SW 1271 (cell line): Measurements from ENCODE around the gene GNB4.

Experiments used
- DNase-seq, 2 experiments: peaks; one replicate each; lab custom pipeline; 2025; lab: John Stamatoyannopoulos, UW

GNB4 gene

GRCh38 chr3:179436517-179436916, 14.8 kb downstream of the GNB4 start:
- no peak for DNase-seq

- no peak for DNase-seq
These were observed 18.8 kb downstream of the GNB4 start for GRCh38 chr3:179432451-179432850.

GRCh38 chr3:179432021-179432420, 19.2 kb downstream of the GNB4 start:
- DNase-seq: no peak

- no peak for DNase-seq
These were observed 20.9 kb downstream of the GNB4 start for GRCh38 chr3:179430277-179430870.

- DNase-seq: no peak
These were observed 22.3 kb downstream of the GNB4 start for GRCh38 chr3:179428876-179429548.

GRCh38 chr3:179425075-179425474, 26.2 kb downstream of the GNB4 start:
- DNase-seq: no peak

- peak in 1 of 2 experiments; percentile 9 for DNase-seq
These were observed 29.8 kb downstream of the GNB4 start for GRCh38 chr3:179421500-179421899.

GRCh38 chr3:179418610-179419009, 32.7 kb downstream of the GNB4 start:
- no peak for DNase-seq

- no peak for DNase-seq
These were observed 34.6 kb downstream of the GNB4 start for GRCh38 chr3:179416681-179417080.

GRCh38 chr3:179415377-179415776, 35.9 kb downstream of the GNB4 start:
- DNase-seq: no peak

GRCh38 chr3:179414804-179415203, 36.5 kb downstream of the GNB4 start:
- no peak for DNase-seq

GRCh38 chr3:179410999-179411398, 40.3 kb downstream of the GNB4 start:
- no peak for DNase-seq

- no peak for DNase-seq
These were observed 40.9 kb downstream of the GNB4 start for GRCh38 chr3:179410331-179410730.

- DNase-seq: no peak
These were observed 47.0 kb downstream of the GNB4 start for GRCh38 chr3:179404307-179404706.

GRCh38 chr3:179402963-179403362, 48.3 kb downstream of the GNB4 start:
- no peak for DNase-seq

GRCh38 chr3:179401561-179401960, 49.7 kb downstream of the GNB4 start:
- no peak for DNase-seq

GRCh38 chr3:179398574-179399231, 52.6 kb downstream of the GNB4 start:
- DNase-seq: no peak

GRCh38 chr3:179391906-179392305, 59.4 kb downstream of the GNB4 start:
- DNase-seq: no peak

- DNase-seq: no peak
These were observed 74.8 kb downstream of the GNB4 start for GRCh38 chr3:179376474-179376873.

GRCh38 chr3:179375091-179375999, 75.9 kb downstream of the GNB4 start:
- DNase-seq: no peak

- no peak for DNase-seq
These were observed 77.3 kb downstream of the GNB4 start for GRCh38 chr3:179373938-179374337.

- no peak for DNase-seq
These were observed 81.6 kb downstream of the GNB4 start for GRCh38 chr3:179369621-179370020.
